Endothelial cell of umbilical vein (primary cell): ENCODE measurements around the gene KRT83. TPM values are rescaled to one million over a fixed set of nuclear protein-coding genes. Genes with fewer than 3 reads are reported as not detected.

Experiments used
- BruUV-seq: library from RNA; stranded (reverse); fragments of 400-500 nt; replicated peaks from 2 replicates; lab custom pipeline; 2021; lab: Mats Ljungman, UMichigan
- CTCF ChIA-PET: fragments of 300-600, 350-600 bp; sonication (Branson Sonifier 250); formaldehyde crosslinking; loops from one replicate; lab custom pipeline; 2021; ENCODE audit warnings: antibody characterized with exemption, inconsistent platforms; lab: Charles Lee
- POLR2A ChIA-PET: fragments of 300-600, 350-600 bp; sonication (Branson Sonifier 250); formaldehyde crosslinking; loops from one replicate; lab custom pipeline; 2021; ENCODE audit warnings: antibody characterized with exemption, inconsistent platforms; lab: Charles Lee
- DNase-seq: peaks from one replicate; pipeline ENCODE4 v3.0.0-alpha.2; 2011; ENCODE audit warnings: low read depth, low spot score
- FAIRE-seq: peaks from 2 replicates; lab custom pipeline; 2011; peaks lifted over from hg19 to GRCh38; lab: Jason Lieb, UNC
- H2AFZ ChIP-seq: 2 replicates; pipeline ENCODE4 v1.6.0; 2012; ENCODE audit warnings: low read depth, low read length, control low read depth, inconsistent platforms
- H3K27ac ChIP-seq: 2 replicates; pipeline ENCODE4 v1.5.1; 2011; ENCODE audit warnings: low read depth, mild to moderate bottlenecking, control low read depth, low read length, moderate library complexity; ENCODE audit not compliant: insufficient read depth
- H3K27me3 ChIP-seq, 2 experiments: 2 replicates each; pipeline versions ENCODE4 v1.6.0 to v1.6.1; 2011; ENCODE audit warnings: low read length in 2 of 2, mixed read lengths in 1 of 2; ENCODE audit not compliant: control insufficient read depth in 2 of 2, insufficient read depth in 2 of 2
- H3K36me3 ChIP-seq, 2 experiments: 2 replicates in 1 of 2; 3 replicates in 1 of 2; pipeline ENCODE4 v1.5.1; 2011; ENCODE audit warnings: low read length in 2 of 2, mild to moderate bottlenecking in 1 of 2, moderate library complexity in 1 of 2; ENCODE audit not compliant: control insufficient read depth in 2 of 2, insufficient read depth in 2 of 2; ENCODE audit errors: extremely low read depth in 1 of 2
- H3K4me1 ChIP-seq: 3 replicates; pipeline ENCODE4 v1.5.1; 2011; ENCODE audit warnings: mild to moderate bottlenecking, low read length; ENCODE audit not compliant: control insufficient read depth, insufficient read depth; ENCODE audit errors: extremely low read depth
- H3K4me2 ChIP-seq: 2 replicates; pipeline ENCODE4 v1.6.1; 2011; ENCODE audit warnings: low read length, control low read depth, mixed read lengths; ENCODE audit not compliant: insufficient read depth
- H3K4me3 ChIP-seq, 3 experiments: fragments of 200-600 bp in 1 of 3; sonication (generic), shearing (Covaris generic) in 1 of 3; replicated peaks in 1 of 3; 2 replicates each; pipeline ENCODE4 v1.5.1; 2011 to 2016; ENCODE audit warnings: control low read depth in 3 of 3, low read length in 3 of 3, mild to moderate bottlenecking in 2 of 3, inconsistent platforms in 1 of 3, low read depth in 1 of 3, moderate library complexity in 1 of 3; ENCODE audit not compliant: insufficient read depth in 1 of 3
- H3K79me2 ChIP-seq: 2 replicates; pipeline ENCODE4 v1.6.0; 2012; ENCODE audit warnings: low read length, inconsistent platforms; ENCODE audit not compliant: control insufficient read depth, insufficient read depth
- H3K9ac ChIP-seq: replicated peaks from 2 replicates; pipeline ENCODE3; 2011; ENCODE audit warnings: low read length, control low read depth; ENCODE audit not compliant: insufficient read depth; ENCODE audit errors: extremely low read depth
- H3K9me1 ChIP-seq: replicated peaks from 3 replicates; pipeline ENCODE4 v1.6.0; 2011; ENCODE audit warnings: mild to moderate bottlenecking, low read length; ENCODE audit not compliant: control insufficient read depth, insufficient read depth; ENCODE audit errors: extremely low read depth
- H3K9me3 ChIP-seq: replicated peaks from 2 replicates; pipeline ENCODE4 v1.5.1; 2012; ENCODE audit warnings: low read length, inconsistent platforms; ENCODE audit not compliant: control insufficient read depth, insufficient read depth
- H4K20me1 ChIP-seq: replicated peaks from 2 replicates; pipeline ENCODE3; 2011; ENCODE audit warnings: mild to moderate bottlenecking, low read length; ENCODE audit not compliant: control insufficient read depth, insufficient read depth; ENCODE audit errors: extremely low read depth
- EZH2 ChIP-seq: IDR thresholded peaks from 2 replicates; pipeline ENCODE4 v1.6.1; 2012; ENCODE audit warnings: borderline replicate concordance, low read depth, mild to moderate bottlenecking, moderate library complexity, low read length, inconsistent platforms; ENCODE audit not compliant: severe bottlenecking
- FOS ChIP-seq: IDR thresholded peaks from 2 replicates; pipeline ENCODE4 v1.6.1; 2011; ENCODE audit warnings: mild to moderate bottlenecking, low read length, moderate library complexity, borderline replicate concordance; ENCODE audit not compliant: insufficient read depth
- GATA2 ChIP-seq: IDR thresholded peaks from 2 replicates; pipeline ENCODE4 v1.7.0; 2011; ENCODE audit warnings: low read depth, mild to moderate bottlenecking, moderate library complexity, mixed read lengths, low read length; ENCODE audit not compliant: insufficient read length, insufficient read depth
- JUN ChIP-seq: IDR thresholded peaks from 2 replicates; pipeline ENCODE4 v1.6.1; 2011; ENCODE audit warnings: borderline replicate concordance, low read depth; ENCODE audit not compliant: insufficient read length, insufficient read depth
- MYC ChIP-seq: IDR thresholded peaks from one replicate; pipeline ENCODE4 v1.6.1; 2011; ENCODE audit warnings: mild to moderate bottlenecking, low read depth, low read length
- POLR2A ChIP-seq: IDR thresholded peaks from 2 replicates; pipeline ENCODE4 v1.6.1; 2012; ENCODE audit warnings: low read depth, mild to moderate bottlenecking, control low read depth, low read length
- POLR2AphosphoS5 ChIP-seq: IDR thresholded peaks from 2 replicates; pipeline ENCODE4 v1.6.1; 2012; ENCODE audit warnings: low read depth, mild to moderate bottlenecking, control low read depth, low read length, moderate library complexity; ENCODE audit not compliant: insufficient read depth
- dilution Hi-C: fragments of 300-500 bp; cut with MboI; formaldehyde crosslinking; loops from one replicate; pipeline ENCODE4 v1.15.0; 2019; ENCODE audit warnings: low sequenced_read_pairs; ENCODE audit not compliant: extremely low pct_ligation_motif_present
- intact Hi-C: fragments of 100-400 bp; cut with micrococcal nuclease; formaldehyde crosslinking; loops from one replicate; pipeline ENCODE4 v1.10.0; 2022
- polyA plus RNA-seq, 4 experiments: library from polyadenylated mRNA; depleted of rRNA in 3 of 4; stranded (reverse) in 3 of 4; unstranded in 1 of 4; fragments of >200 nt; gene quantifications; 2 replicates each; pipeline versions ENCODE4 v1.2.1 to v1.2.3, GENCODE V29; 2011 to 2012; ENCODE audit warnings: missing spikeins in 1 of 4
- total RNA-seq: library from RNA; stranded (reverse); gene quantifications from 2 replicates; pipeline ENCODE4 v1.2.3, GENCODE V29; 2021
- TF ChIP-seq, protein P1 (sequence below), 2 donors: IDR thresholded peaks; 1 replicate in 1 of 2; 2 replicates in 1 of 2; pipeline ENCODE4 v1.5.1; 2011; ENCODE audit warnings: low read length in 2 of 2, mild to moderate bottlenecking in 2 of 2, moderate library complexity in 2 of 2, control low read depth in 1 of 2, inconsistent platforms in 1 of 2, low read depth in 1 of 2; ENCODE audit not compliant: insufficient read depth in 1 of 2; ENCODE audit errors: extremely low read depth in 1 of 2
- TF ChIP-seq, protein P2 (sequence below): IDR thresholded peaks from 2 replicates; pipeline ENCODE4 v1.6.1; 2011; ENCODE audit not compliant: insufficient read depth, insufficient read length

KRT83 gene
- total and polyA plus RNA-seq, 2 donors (not counting 3 experiments of a cell fraction or from before 2014, with no cell fraction given): not detected

DNA sequence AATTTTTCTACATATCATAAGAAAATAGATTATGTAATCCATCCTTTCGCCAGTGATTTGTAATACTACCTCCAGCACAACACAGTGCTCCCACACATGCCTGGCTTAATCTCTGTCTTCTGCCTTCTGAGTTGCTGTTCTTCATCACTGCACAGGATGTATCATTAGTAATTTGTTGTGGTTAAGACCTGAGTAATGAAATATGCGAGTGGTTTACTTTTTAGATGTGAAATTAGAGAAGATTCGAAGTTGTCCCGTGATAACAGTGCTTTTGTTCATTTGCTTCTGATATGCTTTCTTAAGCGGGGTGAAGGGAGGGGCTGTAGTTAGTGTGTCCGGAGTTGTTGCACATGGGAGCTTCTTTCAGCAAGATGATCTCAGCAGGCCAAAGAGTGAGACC, 28.0 kb upstream of the KRT83 start:
- ChIA-PET POLR2A (no interaction called here), CTCF (interaction anchor here (0.6 to 1.1 kb wide), 3 partner anchors 9 to 628 kb away, joined by 3 to 4 read pairs (median 4); no protein-coding TSS in a partner anchor)
- BruUV-seq: no TSS peak
- Histone ChIP-seq H3K9ac (no peak overlapping the region), H3K27me3 (peaks cover 7 to 19% of the 10 kb centered on the region in 2 experiments), H3K4me3 (no peak overlapping the region), H4K20me1 (no peaks in the 10 kb centered on the region), H3K79me2 (no peaks in the 10 kb centered on the region), H3K9me1 (no peaks in the 10 kb centered on the region), H3K9me3 (no peaks in the 10 kb centered on the region), H3K27ac (no peak overlapping the region), H3K4me2 (no peak overlapping the region), H3K36me3 (no peaks in the 10 kb centered on the region), H2AFZ (no peak overlapping the region), H3K4me1 (no peaks in the 10 kb centered on the region)
- intact Hi-C loops: no loop called here
- TF ChIP-seq EZH2 (no peak), FOS (no peak), MYC (no peak), POLR2A (no peak), JUN (no peak), POLR2AphosphoS5 (no peak), GATA2 (no peak)
- TF ChIP-seq, protein P1, sequence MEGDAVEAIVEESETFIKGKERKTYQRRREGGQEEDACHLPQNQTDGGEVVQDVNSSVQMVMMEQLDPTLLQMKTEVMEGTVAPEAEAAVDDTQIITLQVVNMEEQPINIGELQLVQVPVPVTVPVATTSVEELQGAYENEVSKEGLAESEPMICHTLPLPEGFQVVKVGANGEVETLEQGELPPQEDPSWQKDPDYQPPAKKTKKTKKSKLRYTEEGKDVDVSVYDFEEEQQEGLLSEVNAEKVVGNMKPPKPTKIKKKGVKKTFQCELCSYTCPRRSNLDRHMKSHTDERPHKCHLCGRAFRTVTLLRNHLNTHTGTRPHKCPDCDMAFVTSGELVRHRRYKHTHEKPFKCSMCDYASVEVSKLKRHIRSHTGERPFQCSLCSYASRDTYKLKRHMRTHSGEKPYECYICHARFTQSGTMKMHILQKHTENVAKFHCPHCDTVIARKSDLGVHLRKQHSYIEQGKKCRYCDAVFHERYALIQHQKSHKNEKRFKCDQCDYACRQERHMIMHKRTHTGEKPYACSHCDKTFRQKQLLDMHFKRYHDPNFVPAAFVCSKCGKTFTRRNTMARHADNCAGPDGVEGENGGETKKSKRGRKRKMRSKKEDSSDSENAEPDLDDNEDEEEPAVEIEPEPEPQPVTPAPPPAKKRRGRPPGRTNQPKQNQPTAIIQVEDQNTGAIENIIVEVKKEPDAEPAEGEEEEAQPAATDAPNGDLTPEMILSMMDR (IDR thresholded peaks at IDR 0.05; ENCODE audit: extremely low read depth in 1 of 2, insufficient read depth in 1 of 2, low read depth in 1 of 2, low read length in 2 of 2): no peak
- TF ChIP-seq, protein P2, sequence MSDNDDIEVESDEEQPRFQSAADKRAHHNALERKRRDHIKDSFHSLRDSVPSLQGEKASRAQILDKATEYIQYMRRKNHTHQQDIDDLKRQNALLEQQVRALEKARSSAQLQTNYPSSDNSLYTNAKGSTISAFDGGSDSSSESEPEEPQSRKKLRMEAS: no peak
- dilution Hi-C loops: no loop called here
- DNase-seq (no peak), FAIRE-seq (no peak)
